PC-9 (cell line): ENCODE data around the gene THOC2.
"Not testable (repeated sequence)": the region's sequence is repeated elsewhere in the genome, so short reads cannot be mapped to it uniquely, and the experiment has no call there.

Experiments
- CTCF ChIP-seq: fragments of 200-600 bp; sonication (generic); conservative IDR thresholded peaks from 2 replicates; pipeline ENCODE4 v1.6.1; 2017; ENCODE audit warnings: mixed run types, antibody characterized with exemption, mild to moderate bottlenecking, moderate library complexity
- EZH2 ChIP-seq: fragments of 200-600 bp; sonication (generic); IDR thresholded peaks from 2 replicates; pipeline ENCODE4 v1.8.0; 2017; ENCODE audit warnings: antibody characterized with exemption, low read depth

GRCh38 chrX:123757794-123758193 lies 24.9 kb upstream of the THOC2 start:
- TF ChIP-seq EZH2, CTCF: not testable (repeated sequence)
